ENCODE results near the gene PHLDB2. TPM values are rescaled to one million over a fixed set of nuclear protein-coding genes. Genes with fewer than 3 reads are reported as not detected.

PHLDB2 gene
- total RNA-seq, 1 donor from 2014 or later = 2.5 TPM

GRCh38 chr3:112017091-112017490 lies 158.0 kb downstream of the PHLDB2 start:
- no peaks in the 10 kb centered on the region for H3K36me3 Mint-ChIP-seq (ENCODE audit: low read depth)
- no peak overlapping the region for H3K27ac Mint-ChIP-seq
- H3K4me3 Mint-ChIP-seq = no peak overlapping the region
- no peak for DNase-seq
- ATAC-seq (ENCODE audit: low read depth) = no peak
- H3K27me3 Mint-ChIP-seq = no peaks in the 10 kb centered on the region
- CTCF ChIA-PET = interaction anchor here (1.4 to 1.7 kb wide), 2 partner anchors 10 to 28 kb away, joined by 4 to 5 read pairs; no protein-coding TSS in a partner anchor
- TF ChIP-seq CTCF (IDR thresholded peaks at IDR 0.05) = no peak
- peaks cover 13% of the 10 kb centered on the region for H3K4me1 Mint-ChIP-seq
- intact Hi-C loops (cut with micrococcal nuclease) = loop anchor here (2.0 kb wide), 1 partner anchor 26 kb away; no protein-coding TSS in a partner anchor
- POLR2A ChIA-PET = no interaction called here
- H3K9me3 Mint-ChIP-seq = no peaks in the 10 kb centered on the region

DNA sequence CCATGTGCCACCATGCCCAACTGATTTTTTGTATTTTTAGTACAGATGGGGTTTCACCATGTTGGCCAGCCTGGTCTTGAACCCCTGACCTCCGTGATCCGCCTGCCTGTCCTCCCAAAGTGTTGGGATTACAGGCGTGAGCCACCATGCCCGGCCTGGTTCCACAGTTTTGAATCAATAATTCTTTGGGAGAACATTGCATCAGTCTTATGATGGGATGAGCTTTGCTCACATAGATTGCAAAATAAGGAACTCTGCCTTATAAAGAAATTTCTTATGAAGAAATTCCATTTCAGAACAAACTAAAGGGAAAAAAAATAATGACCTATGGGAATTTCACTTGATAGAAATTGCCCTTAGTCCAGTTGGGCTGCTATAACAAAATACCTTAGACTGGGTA lies 159.6 kb downstream of the PHLDB2 start:
- Mint-ChIP-seq H3K27me3 (no peaks in the 10 kb centered on the region), H3K9me3 (no peaks in the 10 kb centered on the region), H3K27ac (no peak overlapping the region), H3K4me3 (no peak overlapping the region), H3K4me1 (peaks cover 4% of the 10 kb centered on the region), H3K36me3 (ENCODE audit: low read depth) (no peaks in the 10 kb centered on the region)
- intact Hi-C loops (cut with micrococcal nuclease) = no loop called here
- CTCF ChIA-PET = no interaction called here
- DNase-seq (no peak), ATAC-seq (ENCODE audit: low read depth) (no peak)
- TF ChIP-seq CTCF (IDR thresholded peaks at IDR 0.05) = no peak
- POLR2A ChIA-PET = no interaction called here

- intact Hi-C loops (cut with micrococcal nuclease) = no loop called here
- ATAC-seq (ENCODE audit: low read depth) = no peak
- CTCF ChIA-PET = interaction anchor here (0.9 kb wide), 1 partner anchor 9 kb away, joined by 3 read pairs; no protein-coding TSS in a partner anchor
These were observed 160.7 kb downstream of the PHLDB2 start for GRCh38 chr3:112019716-112020115.

DNA sequence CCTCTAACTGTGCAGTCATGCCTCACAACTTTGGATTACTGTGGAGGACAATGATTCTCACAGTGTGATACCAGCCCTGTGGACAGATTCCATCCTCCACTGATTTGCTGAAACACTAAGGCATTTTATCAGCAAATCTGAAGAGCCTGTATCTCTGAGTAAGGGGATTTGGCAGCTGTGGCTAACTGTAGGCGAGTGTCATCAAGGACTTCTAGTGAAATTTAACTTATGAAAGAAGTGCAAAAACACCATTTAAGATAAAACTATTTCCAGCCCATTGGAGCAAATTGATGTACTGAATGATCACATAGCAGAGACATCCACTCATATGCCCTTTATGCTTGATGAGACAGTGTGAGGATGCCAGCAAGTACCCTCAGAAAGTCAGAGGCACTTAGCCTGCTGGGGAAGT lies 161.6 kb downstream of the PHLDB2 start:
- CTCF ChIA-PET = no interaction called here

More at GRCh38 chr3:112019716-112020115, 160.7 kb downstream of the PHLDB2 start:
- H3K27me3 Mint-ChIP-seq = no peaks in the 10 kb centered on the region
- H3K36me3 Mint-ChIP-seq (ENCODE audit: low read depth) = no peaks in the 10 kb centered on the region
- DNase-seq = no peak
- no peaks in the 10 kb centered on the region for H3K9me3 Mint-ChIP-seq
- H3K27ac Mint-ChIP-seq = no peak overlapping the region
- TF ChIP-seq CTCF (IDR thresholded peaks at IDR 0.05) = no peak
- no peaks in the 10 kb centered on the region for H3K4me1 Mint-ChIP-seq
- no peak overlapping the region for H3K4me3 Mint-ChIP-seq
- POLR2A ChIA-PET = no interaction called here

More for the DNA sequence above, 161.6 kb downstream of the PHLDB2 start:
- no peak overlapping the region for H3K27ac Mint-ChIP-seq
- no peaks in the 10 kb centered on the region for H3K4me1 Mint-ChIP-seq
- DNase-seq (no peak), ATAC-seq (ENCODE audit: low read depth) (no peak)
- no peak overlapping the region for H3K4me3 Mint-ChIP-seq
- intact Hi-C loops (cut with micrococcal nuclease) = no loop called here
- POLR2A ChIA-PET = no interaction called here
- no peaks in the 10 kb centered on the region for H3K9me3 Mint-ChIP-seq
- no peaks in the 10 kb centered on the region for H3K27me3 Mint-ChIP-seq
- no peak for TF ChIP-seq CTCF (IDR thresholded peaks at IDR 0.05)
- H3K36me3 Mint-ChIP-seq (ENCODE audit: low read depth) = no peaks in the 10 kb centered on the region

Other genes starting within 250 kb of the PHLDB2 start
- gene PLCXD2, start 184.6 kb upstream of the PHLDB2 start, total RNA-seq = 6.1 and 7.2 TPM in 2 replicates
- gene ABHD10, start 119.8 kb downstream of the PHLDB2 start, total RNA-seq = 25.2 and 28.4 TPM in 2 replicates
- not detected in 2 replicates for gene TAGLN3, start 139.7 kb downstream of the PHLDB2 start, total RNA-seq
- not detected in 2 replicates for gene TMPRSS7, start 175.5 kb downstream of the PHLDB2 start, total RNA-seq
- 1.4 and 1.8 TPM in 2 replicates for gene C3orf52, start 227.1 kb downstream of the PHLDB2 start, total RNA-seq